ENCODE data around the gene RDM1.

DNA sequence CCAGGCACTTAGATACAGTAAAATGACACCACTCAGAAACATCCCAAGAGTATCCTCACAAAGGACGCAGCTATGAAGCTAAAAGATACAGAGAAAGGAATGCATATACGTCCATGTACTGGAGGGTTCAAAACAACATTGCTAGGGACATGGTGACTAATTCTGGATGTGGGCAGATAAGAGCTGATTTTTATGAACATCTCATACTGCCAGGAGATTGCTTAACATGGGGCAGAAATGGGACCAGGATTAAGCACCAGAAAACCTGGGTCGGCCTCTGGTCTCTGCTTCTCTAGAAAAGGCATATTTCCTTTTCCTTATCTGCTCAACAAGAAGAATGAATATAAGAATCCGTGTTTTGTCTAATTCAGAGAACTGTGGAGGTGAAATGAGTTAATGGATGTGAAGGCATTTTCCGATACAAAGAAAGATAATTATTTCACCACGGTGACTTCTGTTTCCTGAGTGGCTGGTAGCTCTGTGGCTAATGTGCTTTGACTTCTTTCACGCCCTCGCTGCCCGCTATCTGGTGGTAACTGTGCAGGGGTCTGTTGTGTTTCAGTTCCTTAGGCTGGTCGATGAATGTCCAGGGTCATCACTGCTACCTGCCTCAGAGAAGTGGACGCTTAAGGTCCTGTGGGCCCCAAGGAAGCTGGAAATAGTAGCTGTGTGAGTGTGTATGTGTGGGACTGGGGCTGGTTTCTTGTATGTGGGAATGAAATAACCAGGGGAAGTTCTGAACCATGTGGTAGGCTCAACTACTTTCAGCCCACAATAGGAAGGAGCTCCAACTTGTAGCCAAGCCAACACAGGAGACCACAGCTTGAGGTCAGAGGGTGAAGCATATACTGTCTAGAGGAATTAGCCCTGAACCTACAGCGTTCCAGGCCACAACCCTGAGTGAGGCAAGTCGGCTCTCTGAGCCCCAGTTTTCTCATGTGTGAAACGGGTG lies 34.7 kb downstream of the RDM1 start:
- TF ChIP-seq, protein P1, sequence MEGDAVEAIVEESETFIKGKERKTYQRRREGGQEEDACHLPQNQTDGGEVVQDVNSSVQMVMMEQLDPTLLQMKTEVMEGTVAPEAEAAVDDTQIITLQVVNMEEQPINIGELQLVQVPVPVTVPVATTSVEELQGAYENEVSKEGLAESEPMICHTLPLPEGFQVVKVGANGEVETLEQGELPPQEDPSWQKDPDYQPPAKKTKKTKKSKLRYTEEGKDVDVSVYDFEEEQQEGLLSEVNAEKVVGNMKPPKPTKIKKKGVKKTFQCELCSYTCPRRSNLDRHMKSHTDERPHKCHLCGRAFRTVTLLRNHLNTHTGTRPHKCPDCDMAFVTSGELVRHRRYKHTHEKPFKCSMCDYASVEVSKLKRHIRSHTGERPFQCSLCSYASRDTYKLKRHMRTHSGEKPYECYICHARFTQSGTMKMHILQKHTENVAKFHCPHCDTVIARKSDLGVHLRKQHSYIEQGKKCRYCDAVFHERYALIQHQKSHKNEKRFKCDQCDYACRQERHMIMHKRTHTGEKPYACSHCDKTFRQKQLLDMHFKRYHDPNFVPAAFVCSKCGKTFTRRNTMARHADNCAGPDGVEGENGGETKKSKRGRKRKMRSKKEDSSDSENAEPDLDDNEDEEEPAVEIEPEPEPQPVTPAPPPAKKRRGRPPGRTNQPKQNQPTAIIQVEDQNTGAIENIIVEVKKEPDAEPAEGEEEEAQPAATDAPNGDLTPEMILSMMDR (optimal IDR thresholded peaks at IDR 0.05 in 1 of 3, IDR thresholded peaks at IDR 0.05 in 1 of 3, conservative IDR thresholded peaks at IDR 0.05 in 1 of 3; ENCODE audit: extremely low read depth in 1 of 3, insufficient read depth in 2 of 3, low read length in 3 of 3), result no peak
- no peak for TF ChIP-seq EZH2 (IDR thresholded peaks at IDR 0.05; ENCODE audit: low read length)
